Fibroblast of lung (primary cell): ENCODE data around the gene CLIC1. TPM values are rescaled to one million over a fixed set of nuclear protein-coding genes. Genes with fewer than 3 reads are reported as not detected.

Experiments used
- DNase-seq, 2 donors: peaks; one replicate each; pipeline versions ENCODE4 v3.0.0 to v3.0.0-alpha.2; 2010; ENCODE audit warnings: low read depth in 2 of 2
- H2AFZ ChIP-seq: 2 replicates; pipeline ENCODE4 v1.5.1; 2012; ENCODE audit warnings: low read length, control low read depth, inconsistent platforms
- H3K27ac ChIP-seq: 2 replicates; pipeline ENCODE4 v1.5.1; 2011; ENCODE audit warnings: low read length, control low read depth; ENCODE audit not compliant: insufficient read depth
- H3K27me3 ChIP-seq: 2 replicates; pipeline ENCODE4 v1.5.1; 2011; ENCODE audit warnings: mild to moderate bottlenecking, low read length; ENCODE audit not compliant: control insufficient read depth, insufficient read depth
- H3K36me3 ChIP-seq: 2 replicates; pipeline ENCODE4 v1.5.1; 2011; ENCODE audit warnings: low read length; ENCODE audit not compliant: control insufficient read depth, insufficient read depth
- H3K4me1 ChIP-seq: 2 replicates; pipeline ENCODE4 v1.5.1; 2011; ENCODE audit warnings: low read length; ENCODE audit not compliant: control insufficient read depth, insufficient read depth; ENCODE audit errors: extremely low read depth
- H3K4me2 ChIP-seq: 2 replicates; pipeline ENCODE4 v1.5.1; 2011; ENCODE audit warnings: low read length, control low read depth; ENCODE audit not compliant: insufficient read depth; ENCODE audit errors: extremely low read depth
- H3K4me3 ChIP-seq, 4 experiments: fragments of 200-600 bp in 1 of 4; sonication (generic) in 1 of 4; replicated peaks in 1 of 4; 2 replicates each; pipeline ENCODE4 v1.5.1; 2011 to 2016; ENCODE audit warnings: low read length in 4 of 4, low read depth in 3 of 4, mild to moderate bottlenecking in 3 of 4, control low read depth in 2 of 4, inconsistent platforms in 1 of 4, mixed read lengths in 1 of 4; ENCODE audit not compliant: insufficient read depth in 1 of 4; ENCODE audit errors: control extremely low read depth in 1 of 4
- H3K79me2 ChIP-seq: 2 replicates; pipeline ENCODE4 v1.5.1; 2012; ENCODE audit warnings: mild to moderate bottlenecking, low read length, inconsistent platforms; ENCODE audit not compliant: control insufficient read depth, insufficient read depth
- H3K9ac ChIP-seq: 2 replicates; pipeline ENCODE4 v1.5.1; 2011; ENCODE audit warnings: mild to moderate bottlenecking, low read length, control low read depth; ENCODE audit not compliant: insufficient read depth
- H3K9me3 ChIP-seq: 2 replicates; pipeline ENCODE4 v1.5.1; 2012; ENCODE audit warnings: low read depth, low read length; ENCODE audit not compliant: control insufficient read depth, insufficient read depth
- H4K20me1 ChIP-seq: 2 replicates; pipeline ENCODE4 v1.5.1; 2011; ENCODE audit warnings: low read length; ENCODE audit not compliant: control insufficient read depth, insufficient read depth; ENCODE audit errors: extremely low read depth
- EZH2 ChIP-seq: IDR thresholded peaks from 2 replicates; pipeline ENCODE4 v1.5.1; 2012; ENCODE audit warnings: low read length, control low read depth, mild to moderate bottlenecking; ENCODE audit errors: missing control alignments
- polyA plus RNA-seq, 2 donors: library from polyadenylated mRNA; depleted of rRNA in 1 of 2; stranded (reverse) in 1 of 2; unstranded in 1 of 2; fragments of >200 nt; gene quantifications; 2 replicates each; pipeline ENCODE4 v1.2.1, GENCODE V29; 2011 to 2012; ENCODE audit warnings: missing spikeins in 1 of 2
- total RNA-seq: library from RNA; depleted of rRNA; stranded (reverse); fragments of >200 nt; gene quantifications from 2 replicates; pipeline ENCODE4 v1.2.1, GENCODE V29; 2014
- TF ChIP-seq, protein P1 (sequence below), 2 donors: IDR thresholded peaks in 1 of 2; conservative IDR thresholded peaks in 1 of 2; 1 replicate in 1 of 2; 2 replicates in 1 of 2; pipeline ENCODE4 v1.5.1; 2011 to 2012; ENCODE audit warnings: low read length in 2 of 2, control low read depth in 1 of 2, inconsistent platforms in 1 of 2, low read depth in 1 of 2, mild to moderate bottlenecking in 1 of 2

The CLIC1 gene
- total and polyA plus RNA-seq, 2 donors (not counting 1 experiment from before 2014, with no cell fraction given) = 615 to 639 TPM

DNA sequence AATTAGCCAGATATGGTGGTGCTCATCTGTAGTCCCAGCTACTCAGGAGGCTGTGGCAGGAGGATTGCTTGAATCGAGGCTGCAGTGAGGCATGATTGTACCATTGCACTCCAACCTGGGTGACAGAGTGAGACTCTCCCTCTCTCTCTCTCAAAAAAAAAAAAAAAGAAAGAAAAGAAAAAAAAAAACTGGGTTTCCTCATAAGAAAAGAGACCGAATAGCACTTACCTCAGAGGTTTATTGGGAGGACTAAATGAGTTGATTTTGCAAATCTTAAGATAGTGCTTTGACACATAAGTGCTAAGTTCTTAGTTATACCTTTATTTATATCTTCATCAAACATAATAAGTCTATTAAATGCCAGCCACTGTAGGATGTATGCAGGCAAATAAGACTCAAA lies 34.5 kb upstream of the CLIC1 start:
- Histone ChIP-seq H2AFZ (no peak overlapping the region), H3K4me2 (no peak overlapping the region), H3K4me3 (no peak overlapping the region), H3K4me1 (no peaks in the 10 kb centered on the region), H3K27me3 (no peaks in the 10 kb centered on the region), H3K27ac (no peak overlapping the region), H4K20me1 (no peaks in the 10 kb centered on the region), H3K79me2 (no peaks in the 10 kb centered on the region), H3K36me3 (no peaks in the 10 kb centered on the region), H3K9ac (no peak overlapping the region), H3K9me3 (no peaks in the 10 kb centered on the region)
- no peak for DNase-seq
- TF ChIP-seq, protein P1, sequence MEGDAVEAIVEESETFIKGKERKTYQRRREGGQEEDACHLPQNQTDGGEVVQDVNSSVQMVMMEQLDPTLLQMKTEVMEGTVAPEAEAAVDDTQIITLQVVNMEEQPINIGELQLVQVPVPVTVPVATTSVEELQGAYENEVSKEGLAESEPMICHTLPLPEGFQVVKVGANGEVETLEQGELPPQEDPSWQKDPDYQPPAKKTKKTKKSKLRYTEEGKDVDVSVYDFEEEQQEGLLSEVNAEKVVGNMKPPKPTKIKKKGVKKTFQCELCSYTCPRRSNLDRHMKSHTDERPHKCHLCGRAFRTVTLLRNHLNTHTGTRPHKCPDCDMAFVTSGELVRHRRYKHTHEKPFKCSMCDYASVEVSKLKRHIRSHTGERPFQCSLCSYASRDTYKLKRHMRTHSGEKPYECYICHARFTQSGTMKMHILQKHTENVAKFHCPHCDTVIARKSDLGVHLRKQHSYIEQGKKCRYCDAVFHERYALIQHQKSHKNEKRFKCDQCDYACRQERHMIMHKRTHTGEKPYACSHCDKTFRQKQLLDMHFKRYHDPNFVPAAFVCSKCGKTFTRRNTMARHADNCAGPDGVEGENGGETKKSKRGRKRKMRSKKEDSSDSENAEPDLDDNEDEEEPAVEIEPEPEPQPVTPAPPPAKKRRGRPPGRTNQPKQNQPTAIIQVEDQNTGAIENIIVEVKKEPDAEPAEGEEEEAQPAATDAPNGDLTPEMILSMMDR (conservative IDR thresholded peaks at IDR 0.05 in 1 of 2, IDR thresholded peaks at IDR 0.05 in 1 of 2; ENCODE audit: low read depth in 1 of 2, low read length in 2 of 2) = no peak
- no peak for TF ChIP-seq EZH2

DNA sequence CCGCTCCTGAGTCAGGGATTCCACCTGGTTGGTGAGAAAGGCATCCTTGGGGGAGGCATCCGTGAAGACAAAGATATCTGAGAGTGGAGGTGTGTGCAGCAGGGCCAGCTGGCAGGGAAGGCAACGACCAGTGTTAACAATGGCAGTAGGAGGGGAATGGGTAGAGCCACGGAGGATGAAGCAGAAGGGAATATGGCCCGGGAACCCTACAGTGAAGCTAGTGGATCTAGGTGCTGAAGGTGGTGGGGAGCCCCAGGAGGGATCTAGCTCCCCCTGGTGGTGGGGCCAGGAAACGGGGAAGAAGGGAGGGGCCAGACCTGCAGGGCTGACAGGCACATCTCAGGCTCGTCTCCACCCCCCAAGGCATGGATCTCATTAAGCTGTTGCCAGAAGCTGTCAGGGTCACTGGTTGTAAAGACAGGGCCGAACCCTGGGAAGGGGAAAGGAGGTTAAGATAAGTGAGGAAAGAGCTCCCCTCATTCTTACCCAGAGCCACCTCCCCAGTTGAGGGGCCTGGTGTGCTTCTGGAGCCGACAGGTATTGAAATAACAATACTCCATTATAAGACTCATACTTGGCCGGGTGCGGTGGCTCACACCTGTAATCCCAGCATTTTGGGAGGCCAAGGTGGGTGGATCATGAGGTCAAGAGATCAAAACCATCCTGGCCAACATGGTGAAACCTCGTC lies 33.5 kb upstream of the CLIC1 start:
- H3K36me3 ChIP-seq = no peaks in the 10 kb centered on the region
- no peaks in the 10 kb centered on the region for H3K27me3 ChIP-seq
- DNase-seq = peak in 1 of 2 donors; percentile 39
- no peak overlapping the region for H3K4me3 ChIP-seq
- H3K4me2 ChIP-seq = no peak overlapping the region
- H3K9ac ChIP-seq = no peak overlapping the region
- H3K4me1 ChIP-seq = no peaks in the 10 kb centered on the region
- no peaks in the 10 kb centered on the region for H3K79me2 ChIP-seq
- no peaks in the 10 kb centered on the region for H4K20me1 ChIP-seq
- H2AFZ ChIP-seq = no peak overlapping the region
- no peaks in the 10 kb centered on the region for H3K9me3 ChIP-seq
- no peak for TF ChIP-seq EZH2
- TF ChIP-seq, protein P1 (conservative IDR thresholded peaks at IDR 0.05 in 1 of 2, IDR thresholded peaks at IDR 0.05 in 1 of 2; ENCODE audit: low read depth in 1 of 2, low read length in 2 of 2) = peak; percentile 68 to 71
- H3K27ac ChIP-seq = no peak overlapping the region

DNA sequence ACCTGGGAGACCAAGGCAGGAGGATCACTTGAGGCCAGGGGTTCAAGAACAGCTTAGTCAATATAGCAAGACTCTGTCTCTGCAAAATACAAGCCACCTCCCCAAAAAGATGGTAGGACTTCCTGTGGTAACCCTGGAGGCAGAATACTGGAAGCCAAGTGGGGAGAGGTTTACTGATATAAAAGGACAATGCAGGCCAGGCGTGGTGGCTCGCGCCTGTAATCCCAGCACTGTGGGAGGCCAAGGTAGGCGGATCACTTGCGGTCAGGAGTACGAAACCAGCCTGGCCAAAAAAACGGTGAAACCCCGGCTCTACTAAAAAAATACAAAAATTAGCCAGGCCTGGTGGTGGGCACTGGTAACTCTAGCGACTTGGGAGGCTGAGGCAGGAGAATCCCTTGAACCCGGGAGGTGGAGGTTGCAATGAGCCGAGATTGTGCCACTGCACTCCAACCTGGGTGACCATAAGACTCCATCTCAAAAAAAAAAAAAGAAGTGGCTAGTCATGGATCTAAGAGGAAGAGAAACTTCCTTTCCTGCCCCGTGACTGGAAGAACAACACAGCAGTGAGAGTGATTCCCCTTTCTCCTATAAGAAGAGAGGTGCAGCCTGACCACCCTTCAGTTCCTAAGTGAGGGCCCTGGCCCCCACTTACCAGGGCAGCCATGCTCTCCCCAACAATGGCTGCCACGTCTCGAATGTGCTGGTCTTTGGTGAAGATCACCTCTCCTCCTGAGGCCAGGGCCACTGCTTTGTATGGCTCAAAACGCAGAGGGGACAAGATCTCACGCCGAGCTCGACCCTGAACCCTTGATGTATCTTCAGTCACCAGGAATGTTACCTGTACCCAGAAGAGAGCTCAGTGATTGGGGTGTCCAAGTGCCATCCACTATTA lies 32.3 kb upstream of the CLIC1 start:
- H4K20me1 ChIP-seq = no peaks in the 10 kb centered on the region
- no peak for DNase-seq
- H3K4me3 ChIP-seq = no peak overlapping the region
- H3K9me3 ChIP-seq = no peaks in the 10 kb centered on the region
- H3K79me2 ChIP-seq = no peaks in the 10 kb centered on the region
- no peak overlapping the region for H3K27ac ChIP-seq
- TF ChIP-seq, protein P1 (conservative IDR thresholded peaks at IDR 0.05 in 1 of 2, IDR thresholded peaks at IDR 0.05 in 1 of 2; ENCODE audit: low read depth in 1 of 2, low read length in 2 of 2) = no peak
- TF ChIP-seq EZH2 = no peak
- no peaks in the 10 kb centered on the region for H3K36me3 ChIP-seq
- H3K4me1 ChIP-seq = peaks cover under 1% of the 10 kb centered on the region
- no peaks in the 10 kb centered on the region for H3K27me3 ChIP-seq
- H3K4me2 ChIP-seq = no peak overlapping the region
- no peak overlapping the region for H2AFZ ChIP-seq
- H3K9ac ChIP-seq = no peak overlapping the region
